NCI-H2029 (cell line): ENCODE data around the gene FADS6.

Source experiments
- DNase-seq: peaks from one replicate; lab custom pipeline; 2025; lab: John Stamatoyannopoulos, UW

The FADS6 gene

DNA sequence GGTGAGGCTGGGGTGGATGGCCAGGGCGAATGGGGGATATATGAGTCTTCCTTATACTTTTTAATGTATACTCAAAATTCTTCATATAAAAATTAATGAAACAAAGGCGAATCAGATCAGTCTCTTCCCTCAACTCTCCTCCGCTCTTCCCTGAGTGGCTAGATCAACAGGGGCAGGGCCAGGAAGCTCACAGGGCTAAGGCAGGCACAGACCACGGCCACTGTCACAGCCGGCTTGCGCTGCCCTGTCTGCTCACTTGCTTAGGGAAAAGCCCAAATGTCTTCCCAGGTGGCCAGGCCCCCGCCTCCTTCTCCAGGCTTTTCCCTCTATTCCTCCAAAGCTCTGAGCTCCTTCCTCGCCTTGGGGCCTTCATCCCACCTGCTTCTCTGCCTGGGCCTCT is 39.8 kb downstream of the FADS6 start:
- DNase-seq = no peak

GRCh38 chr17:74853048-74853397 is 40.4 kb downstream of the FADS6 start:
- DNase-seq = no peak

- peak; percentile 61 for DNase-seq
Measured at GRCh38 chr17:74852237-74853047, 41.0 kb downstream of the FADS6 start.

DNA sequence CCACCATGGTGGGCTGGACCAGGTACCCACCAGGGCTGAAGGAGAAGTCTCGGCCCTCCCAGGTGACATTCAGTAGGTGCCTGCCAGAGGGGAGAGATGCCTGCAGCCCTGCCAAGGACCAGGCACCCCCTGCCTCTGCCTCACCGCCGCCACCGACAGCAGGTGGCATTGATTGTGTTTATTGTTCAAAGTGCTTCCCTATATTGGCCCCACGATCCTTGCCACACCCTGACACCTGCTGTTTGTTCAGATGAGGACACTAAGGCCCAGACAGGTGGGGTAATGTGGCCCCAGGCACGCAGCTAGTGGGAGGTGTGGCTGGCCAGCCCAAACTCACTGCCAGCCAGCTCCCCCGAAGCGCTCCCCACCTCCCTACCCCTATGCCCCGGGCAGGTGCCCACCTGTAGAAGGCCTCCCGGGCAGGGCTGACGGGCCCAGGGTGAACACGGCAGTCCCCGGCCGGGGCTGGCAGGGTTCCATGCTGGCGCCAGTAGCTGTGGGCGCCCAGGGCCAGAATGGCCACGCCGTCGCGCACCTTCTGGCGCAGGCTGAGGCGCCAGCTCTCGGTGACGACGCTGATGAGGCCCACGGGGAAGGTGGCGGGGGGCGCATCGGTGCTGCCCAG is 41.7 kb downstream of the FADS6 start:
- DNase-seq = peak; percentile 74

DNA sequence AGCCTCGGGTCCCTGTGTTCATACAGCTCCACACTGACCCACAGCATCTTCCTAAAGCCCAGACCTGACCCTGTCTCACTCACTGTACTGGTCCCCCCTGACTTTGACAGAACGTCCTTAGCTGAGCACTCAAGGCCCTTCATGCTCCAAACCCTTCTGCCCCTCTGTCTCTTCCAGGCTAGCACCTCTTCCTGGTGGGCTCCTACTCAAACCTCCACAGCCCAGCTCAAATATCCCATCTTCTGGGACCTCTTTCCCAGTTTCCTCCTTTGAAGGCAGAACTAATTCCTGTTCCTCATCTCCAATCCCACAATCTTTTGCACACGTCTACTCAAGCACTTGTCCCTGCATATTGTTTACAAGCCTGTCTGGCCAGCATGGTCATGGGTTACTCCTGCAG is 42.5 kb downstream of the FADS6 start:
- DNase-seq = no peak

DNA sequence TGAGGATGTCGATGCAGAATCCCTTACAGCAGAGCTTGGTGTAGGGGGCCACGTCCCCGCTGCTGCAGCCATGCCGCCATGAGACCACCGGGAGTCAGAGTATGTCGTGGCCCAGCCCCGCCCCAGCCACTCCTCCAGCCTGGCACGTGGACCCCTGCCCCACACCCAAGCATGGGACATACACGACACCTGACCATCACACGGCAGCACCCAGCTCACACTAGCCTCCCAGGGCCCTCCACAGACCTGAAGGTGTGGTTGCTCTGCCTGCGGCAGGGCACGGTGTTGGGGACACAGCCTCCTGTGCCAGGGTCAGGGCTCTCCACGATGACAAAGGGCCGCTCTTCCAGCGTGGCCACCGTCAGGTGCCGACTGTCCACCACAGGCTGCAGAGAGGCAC is 43.1 kb downstream of the FADS6 start:
- no peak for DNase-seq

DNA sequence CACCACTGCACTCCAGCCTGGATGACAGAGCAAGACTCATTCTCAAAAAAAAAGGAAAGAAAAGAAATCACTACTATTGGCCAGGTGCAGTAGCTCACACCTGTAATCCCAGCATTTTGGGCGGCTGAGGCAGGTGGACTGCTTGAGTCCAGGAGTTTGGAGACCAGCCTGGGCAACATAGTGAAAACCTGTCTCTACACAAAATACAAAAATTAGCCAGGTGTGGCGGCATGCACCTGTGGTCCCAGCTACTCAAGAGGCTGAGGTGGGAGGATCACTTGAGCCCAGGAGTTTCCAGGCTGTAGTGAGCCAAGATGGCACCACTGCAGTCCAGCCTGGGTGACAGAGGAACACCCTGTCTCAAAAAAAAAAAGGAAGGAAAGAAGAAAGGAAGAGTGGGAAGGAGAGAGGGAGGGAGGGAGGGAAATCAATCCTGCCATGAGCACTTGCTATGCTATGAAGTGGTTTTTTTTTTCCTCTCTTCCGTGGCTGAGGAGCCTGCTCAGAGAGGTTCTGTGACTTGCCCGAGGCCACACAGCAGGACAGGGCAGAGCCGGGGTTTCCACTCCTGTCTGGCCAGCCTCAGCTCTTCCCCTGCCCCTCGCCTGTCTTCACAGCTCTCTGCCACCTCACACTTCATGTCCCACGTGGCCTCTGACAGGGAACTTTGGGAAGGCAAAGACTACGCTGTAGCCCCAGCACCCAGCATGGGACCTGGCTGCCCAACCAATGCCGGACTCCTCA is 44.6 kb downstream of the FADS6 start:
- DNase-seq = no peak

GRCh38 chr17:74846621-74847020 is 46.8 kb downstream of the FADS6 start:
- no peak for DNase-seq

GRCh38 chr17:74843352-74843627 is 50.1 kb downstream of the FADS6 start:
- DNase-seq = no peak

DNA sequence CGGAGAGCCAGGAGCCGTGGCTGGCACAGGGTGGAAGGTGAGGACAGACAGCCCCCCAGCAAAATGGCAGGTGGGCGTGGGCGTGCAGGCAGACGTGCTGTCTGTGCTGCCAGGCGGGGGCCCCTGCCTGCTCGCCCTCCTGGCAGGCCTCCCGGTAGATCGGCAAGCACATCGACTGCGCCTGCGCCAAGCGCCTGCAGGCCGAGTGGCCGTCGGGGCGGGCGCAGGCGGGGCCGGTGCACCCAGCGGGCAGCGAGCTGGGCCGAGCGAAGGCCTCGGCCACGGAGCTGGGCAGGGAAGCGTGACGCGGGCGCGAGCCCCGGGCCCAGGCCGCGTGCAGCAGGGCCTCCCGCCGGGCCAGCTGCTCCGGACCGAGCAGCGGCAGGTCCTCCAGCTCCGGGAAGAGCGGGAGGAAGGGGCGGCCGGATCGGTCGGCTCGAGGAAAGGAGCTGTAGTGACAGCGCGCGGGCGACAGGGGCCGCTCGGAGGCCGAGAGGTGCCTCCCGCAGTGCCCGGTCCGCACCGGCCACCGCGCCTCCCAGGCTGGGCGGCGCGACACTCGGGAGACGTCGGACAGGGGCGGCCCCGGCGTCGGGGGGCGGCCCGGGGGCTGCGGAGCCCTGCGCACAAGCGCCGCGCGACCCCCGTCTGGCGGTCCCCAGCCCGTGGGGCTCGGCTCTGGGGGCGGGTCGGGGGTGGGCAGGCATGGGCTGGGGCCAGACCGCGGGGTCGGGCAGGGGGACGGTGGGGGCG is 50.7 kb downstream of the FADS6 start:
- DNase-seq = peak; percentile 60

DNA sequence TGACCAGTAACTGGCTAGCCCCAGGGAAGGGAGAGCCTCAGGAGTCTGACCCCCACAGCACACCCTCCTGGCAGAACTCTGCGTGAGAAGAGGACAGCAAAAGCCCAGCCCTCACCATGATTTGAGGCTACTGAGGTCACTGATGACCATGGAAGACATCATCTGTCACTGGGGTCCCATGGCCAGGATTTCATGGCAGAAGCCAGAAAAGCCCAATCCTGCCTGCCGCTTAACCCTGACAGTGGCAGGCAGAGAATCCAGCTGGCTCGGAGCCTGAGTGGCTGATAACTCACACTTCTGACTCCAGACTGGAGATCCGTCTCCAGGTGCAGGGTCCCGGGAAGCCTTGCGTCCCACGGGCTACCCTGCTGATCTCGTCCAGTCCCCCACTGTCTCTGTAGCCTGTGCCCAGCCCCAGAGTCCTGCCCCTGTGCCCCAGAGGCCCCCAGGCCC is 51.3 kb downstream of the FADS6 start:
- DNase-seq = no peak

- no peak for DNase-seq
Measured at GRCh38 chr17:74840989-74841666, 52.3 kb downstream of the FADS6 start.

DNA sequence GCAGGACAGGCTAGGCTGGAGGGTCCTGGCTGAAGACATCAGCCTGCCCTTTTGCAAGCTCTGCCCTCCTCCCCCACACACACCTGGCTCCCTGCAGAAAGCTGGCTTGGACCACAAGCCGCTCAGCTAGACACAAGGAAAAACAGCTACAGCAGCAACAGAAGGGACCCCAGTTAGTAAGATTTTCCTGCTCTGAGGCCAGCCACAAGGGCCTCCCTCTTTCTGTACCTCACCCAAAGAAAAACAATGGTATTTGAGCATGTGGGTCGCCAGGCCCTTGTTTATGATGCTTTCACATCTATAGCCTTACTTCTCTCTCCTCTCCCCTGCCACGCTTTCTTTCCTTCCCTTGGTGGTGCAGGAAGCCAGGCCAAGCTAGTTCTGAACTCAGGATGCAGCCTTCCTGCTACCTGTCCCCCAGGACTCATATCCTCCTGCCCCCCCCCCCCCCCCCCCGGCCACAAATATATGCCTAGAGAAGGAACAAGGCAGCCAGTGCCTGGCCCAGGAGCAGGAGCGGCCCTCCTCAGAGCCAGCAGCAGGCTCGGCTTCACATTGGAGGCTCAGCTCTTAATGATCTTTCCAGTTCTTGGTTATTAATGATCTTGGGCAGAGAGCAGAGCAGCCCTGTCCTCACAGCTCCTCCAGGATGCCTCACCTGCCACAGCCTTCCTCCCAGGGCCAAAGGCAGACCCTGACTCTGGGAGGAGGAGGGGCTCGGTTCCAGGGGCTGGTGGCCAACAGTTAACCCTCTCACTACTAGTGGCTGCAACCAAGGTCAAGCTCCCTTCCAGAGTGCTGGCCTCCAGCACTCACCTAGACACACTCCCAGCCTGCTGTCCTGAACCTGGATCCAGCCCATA is 53.2 kb downstream of the FADS6 start:
- DNase-seq = no peak

GRCh38 chr17:74838274-74838673 is 55.2 kb downstream of the FADS6 start:
- no peak for DNase-seq

GRCh38 chr17:74836691-74837467 is 56.6 kb downstream of the FADS6 start:
- no peak for DNase-seq

DNA sequence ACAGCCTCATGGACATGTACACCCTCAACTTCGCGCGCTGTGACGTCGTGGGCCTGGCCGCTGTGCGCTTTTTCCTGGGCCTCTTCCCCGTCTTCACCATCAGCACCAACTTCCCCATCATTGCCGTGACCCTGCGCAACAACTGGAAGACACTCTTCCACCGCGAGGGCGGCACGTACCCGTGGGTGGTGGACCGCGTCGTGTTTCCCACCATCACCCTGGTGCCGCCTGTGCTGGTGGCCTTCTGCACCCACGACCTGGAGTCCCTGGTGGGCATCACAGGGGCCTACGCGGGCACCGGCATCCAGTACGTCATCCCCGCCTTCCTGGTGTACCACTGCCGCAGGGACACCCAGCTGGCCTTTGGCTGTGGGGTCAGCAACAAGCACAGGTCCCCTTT is 57.2 kb downstream of the FADS6 start:
- DNase-seq = no peak

- no peak for DNase-seq
Measured at GRCh38 chr17:74833501-74834377, 59.7 kb downstream of the FADS6 start.

DNA sequence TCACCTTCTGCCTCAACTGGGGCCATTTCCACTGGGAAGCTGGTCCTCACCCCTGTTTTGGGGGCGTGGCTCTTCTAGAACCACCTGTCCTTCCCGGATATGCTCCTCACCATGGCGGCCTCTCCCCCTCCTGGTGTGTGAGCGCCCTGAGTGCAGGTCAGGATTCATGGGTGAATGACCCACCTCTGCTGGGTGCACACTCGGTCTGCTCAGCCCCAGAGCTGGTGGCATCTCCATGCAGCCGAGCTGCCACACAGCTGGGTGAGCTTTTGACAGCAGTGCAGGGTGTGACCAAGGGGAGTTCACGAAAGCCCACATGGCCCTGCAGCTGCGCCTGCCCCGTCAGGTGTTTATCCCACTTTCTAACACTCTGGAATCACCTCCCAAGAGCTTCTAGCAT is 61.0 kb downstream of the FADS6 start:
- DNase-seq = no peak

DNA sequence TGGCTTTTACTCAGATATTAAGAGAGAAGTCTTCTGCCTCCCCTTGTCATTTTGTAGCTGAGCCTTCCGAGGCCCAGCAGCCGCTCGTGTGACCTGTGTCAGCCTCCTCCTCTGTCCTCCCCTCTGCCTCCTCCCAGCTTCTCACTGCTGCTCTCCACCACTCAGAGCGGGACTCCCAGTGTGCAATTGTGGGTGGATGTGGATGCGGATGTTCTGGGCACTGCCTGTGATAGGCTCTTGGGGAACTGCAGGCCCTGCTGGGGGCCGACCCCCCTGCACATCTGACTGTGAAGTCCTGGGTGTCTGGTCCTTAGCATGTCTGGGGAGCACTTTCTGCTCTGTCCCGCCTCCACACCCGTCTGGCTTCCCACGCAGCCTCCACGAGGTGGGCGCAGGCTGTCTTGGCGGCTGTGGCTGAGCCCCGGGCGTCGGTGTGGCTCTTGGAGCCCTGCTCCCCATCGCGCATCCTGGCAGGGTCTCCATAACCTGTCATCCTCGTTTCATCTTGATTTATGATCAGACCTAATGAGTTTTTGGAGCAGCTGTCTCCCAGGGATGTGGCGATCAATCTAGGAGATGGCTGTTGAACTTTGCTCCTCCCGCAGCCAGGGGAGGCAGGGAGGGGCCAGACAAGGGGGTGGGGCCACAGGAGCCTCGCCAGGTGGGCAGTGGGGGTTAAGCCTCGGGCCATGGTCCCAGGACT is 61.8 kb downstream of the FADS6 start:
- no peak for DNase-seq
